Stimulated activated memory B cell treated with anti-CD40 and anti-IgM and Interleukin-4, amounts not matched to agents 10 μg/mL and 1 μg/mL and 100 μg/mL, for 72 hours (primary cell): ENCODE data around the gene RAB5A.
A peak's percentile ranks its signal among the peaks of the same experiment; 100 is the strongest.
"Not testable (repeated sequence)": the region's sequence is repeated elsewhere in the genome, so short reads cannot be mapped to it uniquely, and the experiment has no call there.

ENCODE experiments used
- ATAC-seq: fragments of 150-1000 bp; cut with Tn5 transposase; 2 replicates; pipeline ENCODE4 v1.10.0; 2021
- H3K27ac Mint-ChIP-seq: one replicate; pipeline ENCODE4 v1.8.0; 2022; ENCODE audit warnings: mild to moderate bottlenecking, mixed read lengths
- H3K27me3 Mint-ChIP-seq: one replicate; pipeline ENCODE4 v1.8.0; 2022; ENCODE audit warnings: mixed read lengths
- H3K36me3 Mint-ChIP-seq: one replicate; pipeline ENCODE4 v1.8.0; 2022; ENCODE audit warnings: mixed read lengths
- H3K4me1 Mint-ChIP-seq: one replicate; pipeline ENCODE4 v1.8.0; 2022; ENCODE audit warnings: mixed read lengths
- H3K4me3 Mint-ChIP-seq: one replicate; pipeline ENCODE4 v1.8.0; 2022; ENCODE audit warnings: mild to moderate bottlenecking, moderate library complexity, mixed read lengths
- H3K9me3 Mint-ChIP-seq: one replicate; pipeline ENCODE4 v1.8.0; 2022; ENCODE audit warnings: mixed read lengths

The RAB5A gene

GRCh38 chr3:19970327-19970726, 23.4 kb downstream of the RAB5A start:
- Mint-ChIP-seq H3K4me3 (no peak overlapping the region), H3K4me1 (peaks cover 34% of the 10 kb centered on the region), H3K27ac (no peak overlapping the region), H3K36me3 (peaks cover 58% of the 10 kb centered on the region), H3K27me3 (no peaks in the 10 kb centered on the region), H3K9me3 (peaks cover 3% of the 10 kb centered on the region)
- no peak for ATAC-seq

- H3K4me3 Mint-ChIP-seq = no peak overlapping the region
- no peaks in the 10 kb centered on the region for H3K27me3 Mint-ChIP-seq
- peaks cover 23% of the 10 kb centered on the region for H3K4me1 Mint-ChIP-seq
- ATAC-seq = no peak
- peaks cover 50% of the 10 kb centered on the region for H3K36me3 Mint-ChIP-seq
- no peak overlapping the region for H3K27ac Mint-ChIP-seq
- no peaks in the 10 kb centered on the region for H3K9me3 Mint-ChIP-seq
Observed at GRCh38 chr3:19972054-19972453, 25.2 kb downstream of the RAB5A start.

GRCh38 chr3:19988904-19989303, 42.0 kb downstream of the RAB5A start:
- H3K27me3 Mint-ChIP-seq, H3K27ac Mint-ChIP-seq, H3K9me3 Mint-ChIP-seq, ATAC-seq, H3K4me1 Mint-ChIP-seq, H3K4me3 Mint-ChIP-seq: not testable (repeated sequence)
- peaks cover 33% of the 10 kb centered on the region for H3K36me3 Mint-ChIP-seq

GRCh38 chr3:19994796-19995195, 47.9 kb downstream of the RAB5A start:
- peaks cover 9% of the 10 kb centered on the region for H3K36me3 Mint-ChIP-seq
- ATAC-seq = no peak
- no peak overlapping the region for H3K27ac Mint-ChIP-seq
- H3K9me3 Mint-ChIP-seq = peaks cover 7% of the 10 kb centered on the region
- H3K4me1 Mint-ChIP-seq = no peaks in the 10 kb centered on the region
- no peak overlapping the region for H3K4me3 Mint-ChIP-seq
- H3K27me3 Mint-ChIP-seq = no peaks in the 10 kb centered on the region

- H3K4me3 Mint-ChIP-seq = no peak overlapping the region
- H3K4me1 Mint-ChIP-seq = no peaks in the 10 kb centered on the region
- peaks cover 9% of the 10 kb centered on the region for H3K36me3 Mint-ChIP-seq
- H3K27me3 Mint-ChIP-seq = no peaks in the 10 kb centered on the region
- ATAC-seq = no peak
- no peak overlapping the region for H3K27ac Mint-ChIP-seq
- H3K9me3 Mint-ChIP-seq = peaks cover 7% of the 10 kb centered on the region
Observed at GRCh38 chr3:19997502-19997901, 50.6 kb downstream of the RAB5A start.

GRCh38 chr3:20001932-20002331, 55.0 kb downstream of the RAB5A start:
- Mint-ChIP-seq H3K27me3 (no peaks in the 10 kb centered on the region), H3K36me3 (no peaks in the 10 kb centered on the region), H3K4me1 (no peaks in the 10 kb centered on the region), H3K27ac (no peak overlapping the region), H3K9me3 (peaks cover 3% of the 10 kb centered on the region), H3K4me3 (no peak overlapping the region)
- ATAC-seq = no peak

- Mint-ChIP-seq H3K4me3 (no peak overlapping the region), H3K27ac (no peak overlapping the region), H3K4me1 (no peaks in the 10 kb centered on the region), H3K27me3 (no peaks in the 10 kb centered on the region), H3K36me3 (peaks cover 6% of the 10 kb centered on the region), H3K9me3 (no peaks in the 10 kb centered on the region)
- no peak for ATAC-seq
Observed at GRCh38 chr3:20007960-20008359, 61.1 kb downstream of the RAB5A start.

- no peaks in the 10 kb centered on the region for H3K27me3 Mint-ChIP-seq
- H3K4me1 Mint-ChIP-seq = no peaks in the 10 kb centered on the region
- H3K9me3 Mint-ChIP-seq = no peaks in the 10 kb centered on the region
- peaks cover 6% of the 10 kb centered on the region for H3K36me3 Mint-ChIP-seq
- ATAC-seq = no peak
- H3K27ac Mint-ChIP-seq = no peak overlapping the region
- H3K4me3 Mint-ChIP-seq = no peak overlapping the region
Observed at GRCh38 chr3:20008646-20009045, 61.7 kb downstream of the RAB5A start.

GRCh38 chr3:20012164-20012563, 65.3 kb downstream of the RAB5A start, which contains the start of gene PP2D1:
Gene PP2D1 (minus strand): TSS chr3:20012264. CDS start chr3:20012072, 192 bp downstream.
- Mint-ChIP-seq H3K36me3 (peaks cover 6% of the 10 kb centered on the region), H3K9me3 (no peaks in the 10 kb centered on the region), H3K27me3 (no peaks in the 10 kb centered on the region), H3K4me3 (no peak within 1 kb of the TSS), H3K27ac (no peak within 1 kb of the TSS), H3K4me1 (no peaks in the 10 kb centered on the region)
- ATAC-seq = no peak

- no peaks in the 10 kb centered on the region for H3K4me1 Mint-ChIP-seq
- H3K36me3 Mint-ChIP-seq = no peaks in the 10 kb centered on the region
- no peaks in the 10 kb centered on the region for H3K9me3 Mint-ChIP-seq
- ATAC-seq = no peak
- no peak overlapping the region for H3K4me3 Mint-ChIP-seq
- no peak overlapping the region for H3K27ac Mint-ChIP-seq
- H3K27me3 Mint-ChIP-seq = no peaks in the 10 kb centered on the region
Observed at GRCh38 chr3:20013396-20013795, 66.5 kb downstream of the RAB5A start.

- no peaks in the 10 kb centered on the region for H3K4me1 Mint-ChIP-seq
- no peak for ATAC-seq
- H3K9me3 Mint-ChIP-seq = no peaks in the 10 kb centered on the region
- H3K36me3 Mint-ChIP-seq = no peaks in the 10 kb centered on the region
- H3K27ac Mint-ChIP-seq = no peak overlapping the region
- H3K27me3 Mint-ChIP-seq = no peaks in the 10 kb centered on the region
- no peak overlapping the region for H3K4me3 Mint-ChIP-seq
Observed at GRCh38 chr3:20015525-20015924, 68.6 kb downstream of the RAB5A start.

- not testable (repeated sequence) for H3K36me3 Mint-ChIP-seq, ATAC-seq
Observed at GRCh38 chr3:20016076-20016475, 69.2 kb downstream of the RAB5A start.

GRCh38 chr3:20022954-20023622, 76.2 kb downstream of the RAB5A start:
- Mint-ChIP-seq H3K27ac (peak overlapping the region; percentile 48), H3K4me1 (peaks cover 14% of the 10 kb centered on the region), H3K9me3 (no peaks in the 10 kb centered on the region), H3K4me3 (no peak overlapping the region), H3K27me3 (no peaks in the 10 kb centered on the region), H3K36me3 (no peaks in the 10 kb centered on the region)
- no peak for ATAC-seq

More at GRCh38 chr3:20016076-20016475, 69.2 kb downstream of the RAB5A start:
- H3K4me1 Mint-ChIP-seq, H3K4me3 Mint-ChIP-seq, H3K27me3 Mint-ChIP-seq, H3K9me3 Mint-ChIP-seq, H3K27ac Mint-ChIP-seq: not testable (repeated sequence)

GRCh38 chr3:20023623-20024405, 76.9 kb downstream of the RAB5A start:
- H3K4me1 Mint-ChIP-seq = peaks cover 14% of the 10 kb centered on the region
- peak overlapping the region; percentile 48 for H3K27ac Mint-ChIP-seq
- ATAC-seq = peak; percentile 77
- no peaks in the 10 kb centered on the region for H3K27me3 Mint-ChIP-seq
- no peak overlapping the region for H3K4me3 Mint-ChIP-seq
- H3K36me3 Mint-ChIP-seq = no peaks in the 10 kb centered on the region
- H3K9me3 Mint-ChIP-seq = no peaks in the 10 kb centered on the region

- Mint-ChIP-seq H3K4me3 (no peak overlapping the region), H3K4me1 (peaks cover 14% of the 10 kb centered on the region), H3K27me3 (no peaks in the 10 kb centered on the region), H3K36me3 (no peaks in the 10 kb centered on the region), H3K27ac (no peak overlapping the region), H3K9me3 (no peaks in the 10 kb centered on the region)
- no peak for ATAC-seq
Observed at GRCh38 chr3:20027136-20027535, 80.2 kb downstream of the RAB5A start.

GRCh38 chr3:20028905-20029331, 82.0 kb downstream of the RAB5A start:
- H3K36me3 Mint-ChIP-seq = no peaks in the 10 kb centered on the region
- H3K4me3 Mint-ChIP-seq = no peak overlapping the region
- H3K27ac Mint-ChIP-seq = no peak overlapping the region
- no peak for ATAC-seq
- peaks cover 7% of the 10 kb centered on the region for H3K4me1 Mint-ChIP-seq
- no peaks in the 10 kb centered on the region for H3K27me3 Mint-ChIP-seq
- H3K9me3 Mint-ChIP-seq = no peaks in the 10 kb centered on the region
